ACC112 (cell line): Measurements from ENCODE around the gene HORMAD2.
A peak's percentile ranks its signal among the peaks of the same experiment; 100 is the strongest.

Experiments used
- H2AFZ ChIP-seq: fragments of 200-600 bp; sonication (generic); one replicate; pipeline ENCODE4 v1.6.0; 2017; ENCODE audit warnings: antibody characterized with exemption, low read length; ENCODE audit not compliant: unreplicated experiment
- H3K27ac ChIP-seq: fragments of 200-600 bp; sonication (generic); 2 replicates; pipeline ENCODE4 v1.5.1; 2014; ENCODE audit warnings: low read depth, mild to moderate bottlenecking, antibody characterized with exemption, low read length, moderate library complexity
- H3K27me3 ChIP-seq: fragments of 200-600 bp; sonication (generic); 2 replicates; pipeline ENCODE4 v1.6.1; 2014; ENCODE audit warnings: mild to moderate bottlenecking, antibody characterized with exemption, low read length, moderate library complexity, mixed read lengths; ENCODE audit not compliant: insufficient read depth
- H3K36me3 ChIP-seq: fragments of 200-600 bp; sonication (generic); 2 replicates; pipeline ENCODE4 v1.6.1; 2016; ENCODE audit warnings: mild to moderate bottlenecking, antibody characterized with exemption, low read length, moderate library complexity, mixed read lengths; ENCODE audit not compliant: insufficient read depth
- H3K4me1 ChIP-seq: fragments of 200-600 bp; sonication (generic); one replicate; pipeline ENCODE4 v1.6.1; 2016; ENCODE audit warnings: low read length, mixed read lengths; ENCODE audit not compliant: insufficient read depth, unreplicated experiment, control insufficient read depth
- H3K4me3 ChIP-seq: fragments of 200-600 bp; sonication (generic); 2 replicates; pipeline ENCODE4 v1.5.1; 2014; ENCODE audit warnings: mild to moderate bottlenecking, low read depth, low read length
- H3K79me2 ChIP-seq: fragments of 200-600 bp; sonication (generic); one replicate; pipeline ENCODE4 v1.6.0; 2016; ENCODE audit warnings: low read length; ENCODE audit not compliant: control insufficient read depth, unreplicated experiment, insufficient read depth

Gene HORMAD2

GRCh38 chr22:30043161-30043560 lies 37.1 kb upstream of the HORMAD2 start:
- Histone ChIP-seq H2AFZ (no peak overlapping the region), H3K36me3 (no peaks in the 10 kb centered on the region), H3K4me1 (peaks cover 22% of the 10 kb centered on the region), H3K4me3 (no peak overlapping the region), H3K27ac (no peak overlapping the region), H3K27me3 (no peaks in the 10 kb centered on the region), H3K79me2 (no peaks in the 10 kb centered on the region)

- Histone ChIP-seq H3K4me3 (0 out of 2 replicates have a peak overlapping the region, but pooled peaks have one; percentile 26), H2AFZ (no peak overlapping the region), H3K27ac (peak overlapping the region; percentile 94), H3K4me1 (peaks cover 15% of the 10 kb centered on the region), H3K79me2 (no peaks in the 10 kb centered on the region), H3K27me3 (no peaks in the 10 kb centered on the region), H3K36me3 (no peaks in the 10 kb centered on the region)
Observed at GRCh38 chr22:30044369-30044768, 35.9 kb upstream of the HORMAD2 start.

DNA sequence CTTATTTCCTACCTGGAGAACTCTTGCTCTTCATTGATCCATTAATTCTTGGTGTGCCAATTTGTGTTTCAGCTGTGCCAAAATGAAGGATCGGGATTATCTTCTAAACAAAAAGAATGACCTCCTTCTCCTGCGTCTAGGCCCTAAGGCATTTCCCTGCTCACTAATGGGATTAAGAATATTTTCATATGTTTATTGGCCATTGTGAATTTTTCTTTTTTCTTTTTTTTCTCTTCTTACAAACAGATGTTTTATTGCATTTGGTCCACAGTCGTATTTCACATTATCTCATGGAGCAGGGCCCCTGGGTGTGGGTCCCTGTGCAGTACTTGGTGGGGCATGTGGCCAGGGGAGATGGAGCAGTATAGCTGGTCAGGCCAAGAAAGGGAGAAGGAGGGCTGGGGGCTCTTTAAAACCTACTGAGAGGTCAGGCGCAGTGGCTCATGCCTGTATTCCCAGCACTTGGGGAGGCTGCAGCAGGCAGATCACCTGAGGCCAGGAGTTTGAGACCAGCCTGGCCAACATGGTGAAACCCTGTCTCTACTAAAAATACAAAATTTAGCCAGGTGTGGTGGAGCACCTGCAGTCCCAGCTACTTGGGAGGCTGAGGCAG lies 35.3 kb upstream of the HORMAD2 start:
- Histone ChIP-seq H3K4me1 (peaks cover 15% of the 10 kb centered on the region), H3K79me2 (no peaks in the 10 kb centered on the region), H3K27me3 (no peaks in the 10 kb centered on the region), H3K27ac (peak overlapping the region; percentile 94), H3K36me3 (no peaks in the 10 kb centered on the region), H3K4me3 (no peak overlapping the region), H2AFZ (no peak overlapping the region)

GRCh38 chr22:30045494-30045887 lies 34.8 kb upstream of the HORMAD2 start:
- H2AFZ ChIP-seq, result no peak overlapping the region
- no peak overlapping the region for H3K4me3 ChIP-seq
- no peaks in the 10 kb centered on the region for H3K79me2 ChIP-seq
- no peak overlapping the region for H3K27ac ChIP-seq
- H3K36me3 ChIP-seq, result no peaks in the 10 kb centered on the region
- H3K27me3 ChIP-seq, result no peaks in the 10 kb centered on the region
- H3K4me1 ChIP-seq, result peaks cover 15% of the 10 kb centered on the region

DNA sequence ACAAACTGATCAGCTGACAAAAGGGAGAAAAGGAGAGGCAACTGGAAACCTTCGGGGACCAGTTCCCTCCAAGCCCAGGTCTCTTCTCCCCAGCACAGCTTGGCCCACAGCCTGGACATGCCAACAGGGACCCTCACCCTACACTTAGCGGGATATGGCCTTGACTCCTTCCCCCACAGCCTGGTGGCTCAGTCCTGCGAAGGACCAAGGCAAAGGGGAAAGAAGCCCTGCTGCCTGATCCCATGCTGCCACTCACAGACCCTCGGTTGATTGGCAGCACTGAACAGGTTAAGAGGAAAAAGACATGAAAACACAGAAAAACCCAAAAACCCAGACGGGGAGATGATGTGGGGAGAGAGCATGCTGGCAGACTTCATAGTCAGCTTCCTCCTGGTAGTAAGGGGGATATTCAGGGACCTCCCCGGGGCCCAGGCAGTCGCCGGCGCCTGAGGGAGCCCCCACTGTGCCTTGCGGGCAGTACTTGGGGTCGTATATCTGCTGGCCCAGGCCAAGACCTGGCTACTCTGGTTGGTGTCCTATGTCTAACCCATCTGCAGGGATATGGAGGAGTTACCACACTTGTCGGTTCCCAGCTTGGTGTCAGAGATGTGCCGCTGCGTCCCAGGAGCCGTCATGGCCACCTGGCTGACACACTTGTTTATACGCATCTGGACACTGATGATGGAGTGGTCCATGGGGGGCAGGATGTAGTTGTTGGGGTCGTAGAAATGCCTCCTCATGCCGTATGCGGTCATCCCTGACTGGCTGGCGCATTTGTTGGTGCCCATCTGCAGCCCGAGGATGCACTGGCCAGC lies 34.2 kb upstream of the HORMAD2 start:
- Histone ChIP-seq H3K4me1 (peaks cover 15% of the 10 kb centered on the region), H3K36me3 (no peaks in the 10 kb centered on the region), H3K4me3 (no peak overlapping the region), H3K27me3 (no peaks in the 10 kb centered on the region), H3K79me2 (no peaks in the 10 kb centered on the region), H2AFZ (no peak overlapping the region), H3K27ac (no peak overlapping the region)

DNA sequence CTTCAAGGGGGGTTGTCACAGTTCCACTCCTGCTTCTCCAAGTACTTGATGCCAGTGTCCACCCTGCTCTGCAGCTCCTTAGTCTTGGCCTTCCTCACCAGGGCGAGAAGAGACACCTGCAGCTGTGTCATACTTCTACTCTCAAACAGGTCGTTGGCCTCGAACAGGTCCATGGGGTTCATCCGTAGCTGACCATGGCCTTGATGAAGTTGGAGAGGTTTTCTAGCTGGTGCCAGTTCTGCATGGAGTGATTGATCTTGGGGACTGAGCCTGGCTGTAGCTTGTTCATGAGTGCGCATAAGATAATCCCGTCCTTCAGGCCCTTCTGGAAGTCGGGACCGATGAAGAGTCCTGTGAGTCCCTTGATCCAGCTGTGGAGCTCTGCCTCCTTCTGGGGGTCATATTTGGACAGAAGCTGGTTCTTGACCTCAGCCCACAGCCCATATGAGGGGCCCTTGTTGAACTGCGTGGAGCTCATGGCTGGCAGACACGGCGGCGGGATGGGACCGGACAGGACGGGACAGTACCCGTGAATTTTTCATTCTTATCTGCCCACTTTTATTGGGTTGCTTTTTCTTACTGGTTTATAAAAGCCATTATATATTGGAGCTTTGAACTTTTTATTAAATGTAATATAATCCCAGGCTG lies 33.4 kb upstream of the HORMAD2 start:
- H3K36me3 ChIP-seq, result no peaks in the 10 kb centered on the region
- H3K27ac ChIP-seq, result no peak overlapping the region
- H3K27me3 ChIP-seq, result no peaks in the 10 kb centered on the region
- H2AFZ ChIP-seq, result no peak overlapping the region
- H3K4me3 ChIP-seq, result no peak overlapping the region
- no peaks in the 10 kb centered on the region for H3K79me2 ChIP-seq
- H3K4me1 ChIP-seq, result peaks cover 15% of the 10 kb centered on the region

- Histone ChIP-seq H3K79me2 (no peaks in the 10 kb centered on the region), H3K4me1 (peaks cover 15% of the 10 kb centered on the region), H3K36me3 (no peaks in the 10 kb centered on the region), H3K27me3 (no peaks in the 10 kb centered on the region), H3K4me3 (no peak overlapping the region), H3K27ac (no peak overlapping the region), H2AFZ (no peak overlapping the region)
Observed at GRCh38 chr22:30047364-30047738, 32.9 kb upstream of the HORMAD2 start.

DNA sequence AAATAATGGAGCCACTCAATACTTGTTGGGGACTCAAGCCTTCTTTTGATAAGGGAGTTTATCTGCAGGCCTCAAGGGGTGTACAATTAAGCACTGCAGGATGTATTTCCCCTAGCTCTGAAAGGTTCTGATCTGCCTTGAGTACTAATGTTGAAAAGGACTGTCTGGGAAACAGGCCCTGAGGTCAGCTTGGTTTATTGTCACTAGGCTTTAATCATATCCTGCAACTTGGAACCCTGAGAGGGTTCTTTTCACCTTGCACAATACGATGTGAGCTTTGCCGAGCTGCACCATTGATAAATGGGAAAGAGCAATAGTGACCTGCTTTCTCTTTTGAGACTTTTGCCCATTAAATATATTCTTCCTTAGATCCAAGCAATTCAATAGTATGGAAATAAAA lies 31.6 kb upstream of the HORMAD2 start:
- peaks cover 10% of the 10 kb centered on the region for H3K4me1 ChIP-seq
- H3K4me3 ChIP-seq, result no peak overlapping the region
- no peaks in the 10 kb centered on the region for H3K79me2 ChIP-seq
- H3K36me3 ChIP-seq, result no peaks in the 10 kb centered on the region
- H3K27ac ChIP-seq, result no peak overlapping the region
- no peaks in the 10 kb centered on the region for H3K27me3 ChIP-seq
- no peak overlapping the region for H2AFZ ChIP-seq

DNA sequence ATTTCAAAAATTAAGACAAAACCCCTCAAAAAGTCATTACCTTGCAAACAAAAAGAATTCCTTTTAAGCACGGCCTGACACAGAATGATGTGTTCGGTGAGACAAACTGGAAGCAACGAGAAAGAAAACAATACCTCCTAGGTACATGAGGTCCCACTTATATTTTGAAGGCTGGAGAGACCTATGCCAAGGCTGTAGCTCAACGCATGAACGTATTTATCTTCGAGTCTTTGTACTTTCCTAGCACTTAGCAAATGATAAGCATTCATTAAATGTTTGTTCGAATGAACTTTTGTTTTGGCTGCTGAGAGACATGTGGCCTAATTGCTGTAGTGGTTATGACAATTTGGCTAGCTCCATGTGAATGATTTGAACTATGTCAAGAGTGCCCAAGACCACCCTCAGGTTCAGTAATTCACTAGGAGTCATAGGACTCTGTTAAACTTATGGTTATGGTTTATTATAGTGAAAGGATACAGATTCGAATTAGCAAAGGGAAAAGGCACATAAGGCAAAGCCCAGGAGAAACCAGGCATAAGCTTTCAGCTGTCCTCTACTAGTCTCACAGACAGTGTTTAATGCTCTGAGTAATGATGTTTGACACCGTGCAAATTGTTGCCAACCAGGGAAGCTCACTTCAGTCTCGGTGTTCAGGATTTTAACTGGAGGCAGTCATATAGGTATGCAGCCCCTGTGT lies 26.0 kb upstream of the HORMAD2 start:
- H2AFZ ChIP-seq, result no peak overlapping the region

DNA sequence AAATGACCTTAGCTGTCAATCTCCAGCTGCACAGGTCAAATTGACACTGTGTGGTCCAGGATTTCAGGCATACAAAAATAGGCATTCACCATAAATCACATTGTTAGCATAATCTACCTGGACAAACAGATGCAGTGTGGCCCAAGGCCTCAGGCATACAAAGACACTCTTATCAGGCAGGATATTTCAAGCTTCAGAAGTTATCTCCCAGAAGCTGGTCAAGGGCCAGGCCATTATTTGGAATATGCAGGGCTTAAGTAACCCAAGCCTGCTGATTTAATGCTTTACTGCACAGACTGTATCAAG lies 25.5 kb upstream of the HORMAD2 start:
- Histone ChIP-seq H3K27ac (no peak overlapping the region), H3K79me2 (no peaks in the 10 kb centered on the region), H3K4me1 (no peaks in the 10 kb centered on the region), H3K27me3 (no peaks in the 10 kb centered on the region), H3K36me3 (no peaks in the 10 kb centered on the region), H2AFZ (no peak overlapping the region), H3K4me3 (no peak overlapping the region)

More for the DNA sequence above, 26.0 kb upstream of the HORMAD2 start:
- Histone ChIP-seq H3K27ac (no peak overlapping the region), H3K4me3 (no peak overlapping the region), H3K4me1 (no peaks in the 10 kb centered on the region), H3K27me3 (no peaks in the 10 kb centered on the region), H3K36me3 (no peaks in the 10 kb centered on the region), H3K79me2 (no peaks in the 10 kb centered on the region)
